Glutamatergic neuron (in vitro differentiated cells): ENCODE data around the gene ABI3BP. TPM values are rescaled to one million over a fixed set of nuclear protein-coding genes. Genes with fewer than 3 reads are reported as not detected.

Source experiments
- DNase-seq: peaks from one replicate; pipeline ENCODE4 v3.0.0; 2022
- H3K27ac Mint-ChIP-seq: one replicate; pipeline ENCODE4 v1.8.0; 2020; ENCODE audit warnings: mild to moderate bottlenecking, mixed read lengths, inconsistent platforms; ENCODE audit not compliant: unreplicated experiment
- H3K27me3 Mint-ChIP-seq: one replicate; pipeline ENCODE4 v1.8.0; 2020; ENCODE audit warnings: mild to moderate bottlenecking, moderate library complexity, mixed read lengths, inconsistent platforms; ENCODE audit not compliant: unreplicated experiment
- H3K36me3 Mint-ChIP-seq: one replicate; pipeline ENCODE4 v1.8.0; 2020; ENCODE audit warnings: mild to moderate bottlenecking, mixed read lengths, inconsistent platforms; ENCODE audit not compliant: unreplicated experiment
- H3K4me1 Mint-ChIP-seq: one replicate; pipeline ENCODE4 v1.8.0; 2020; ENCODE audit warnings: mild to moderate bottlenecking, low read depth, mixed read lengths, inconsistent platforms; ENCODE audit not compliant: unreplicated experiment
- H3K4me3 Mint-ChIP-seq: one replicate; pipeline ENCODE4 v1.8.0; 2020; ENCODE audit warnings: mild to moderate bottlenecking, mixed read lengths, inconsistent platforms; ENCODE audit not compliant: unreplicated experiment
- H3K9me3 Mint-ChIP-seq: one replicate; pipeline ENCODE4 v1.8.0; 2020; ENCODE audit warnings: mild to moderate bottlenecking, moderate library complexity, mixed read lengths, inconsistent platforms; ENCODE audit not compliant: unreplicated experiment
- total RNA-seq: library from RNA; stranded (reverse); fragmentation: NEBNext Ultra II Directional; extraction: Animal tissue kit (Norgen Biotek cat#: 25700); gene quantifications from one replicate; pipeline ENCODE4 v1.2.1, GENCODE V29; 2021; ENCODE audit not compliant: unreplicated experiment
- TF ChIP-seq, protein P1 (sequence below): fragments of 200-600 bp; sonication (generic); IDR thresholded peaks from one replicate; pipeline ENCODE4 v1.5.0; 2021; ENCODE audit not compliant: partially characterized antibody, unreplicated experiment

Gene ABI3BP
- total RNA-seq, 1 donor from 2014 or later: not detected

DNA sequence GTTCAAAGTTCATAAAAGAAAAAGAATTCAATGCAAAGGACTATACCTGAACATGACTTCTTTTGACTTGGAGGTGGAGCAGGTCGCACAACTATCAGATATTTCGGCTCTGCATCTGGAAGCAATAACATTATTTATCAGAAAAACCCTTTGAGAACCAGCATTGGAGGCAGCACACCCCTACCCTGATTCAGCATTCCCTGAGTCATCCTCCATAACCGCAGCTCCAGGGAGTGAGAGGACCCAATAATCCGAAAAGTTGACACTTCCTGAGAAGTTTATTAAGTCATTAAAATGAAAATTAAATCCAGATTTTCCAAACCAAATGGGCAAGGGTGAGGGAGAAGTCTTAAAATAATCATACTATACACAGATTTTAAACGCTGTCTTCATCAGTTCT lies 90.6 kb downstream of the ABI3BP start:
- H3K36me3 Mint-ChIP-seq: no peaks in the 10 kb centered on the region
- no peaks in the 10 kb centered on the region for H3K27me3 Mint-ChIP-seq
- TF ChIP-seq, protein P1, sequence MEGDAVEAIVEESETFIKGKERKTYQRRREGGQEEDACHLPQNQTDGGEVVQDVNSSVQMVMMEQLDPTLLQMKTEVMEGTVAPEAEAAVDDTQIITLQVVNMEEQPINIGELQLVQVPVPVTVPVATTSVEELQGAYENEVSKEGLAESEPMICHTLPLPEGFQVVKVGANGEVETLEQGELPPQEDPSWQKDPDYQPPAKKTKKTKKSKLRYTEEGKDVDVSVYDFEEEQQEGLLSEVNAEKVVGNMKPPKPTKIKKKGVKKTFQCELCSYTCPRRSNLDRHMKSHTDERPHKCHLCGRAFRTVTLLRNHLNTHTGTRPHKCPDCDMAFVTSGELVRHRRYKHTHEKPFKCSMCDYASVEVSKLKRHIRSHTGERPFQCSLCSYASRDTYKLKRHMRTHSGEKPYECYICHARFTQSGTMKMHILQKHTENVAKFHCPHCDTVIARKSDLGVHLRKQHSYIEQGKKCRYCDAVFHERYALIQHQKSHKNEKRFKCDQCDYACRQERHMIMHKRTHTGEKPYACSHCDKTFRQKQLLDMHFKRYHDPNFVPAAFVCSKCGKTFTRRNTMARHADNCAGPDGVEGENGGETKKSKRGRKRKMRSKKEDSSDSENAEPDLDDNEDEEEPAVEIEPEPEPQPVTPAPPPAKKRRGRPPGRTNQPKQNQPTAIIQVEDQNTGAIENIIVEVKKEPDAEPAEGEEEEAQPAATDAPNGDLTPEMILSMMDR: no peak
- DNase-seq: no peak
- no peaks in the 10 kb centered on the region for H3K9me3 Mint-ChIP-seq
- H3K4me3 Mint-ChIP-seq: no peak overlapping the region
- no peaks in the 10 kb centered on the region for H3K4me1 Mint-ChIP-seq
- H3K27ac Mint-ChIP-seq: no peak overlapping the region

DNA sequence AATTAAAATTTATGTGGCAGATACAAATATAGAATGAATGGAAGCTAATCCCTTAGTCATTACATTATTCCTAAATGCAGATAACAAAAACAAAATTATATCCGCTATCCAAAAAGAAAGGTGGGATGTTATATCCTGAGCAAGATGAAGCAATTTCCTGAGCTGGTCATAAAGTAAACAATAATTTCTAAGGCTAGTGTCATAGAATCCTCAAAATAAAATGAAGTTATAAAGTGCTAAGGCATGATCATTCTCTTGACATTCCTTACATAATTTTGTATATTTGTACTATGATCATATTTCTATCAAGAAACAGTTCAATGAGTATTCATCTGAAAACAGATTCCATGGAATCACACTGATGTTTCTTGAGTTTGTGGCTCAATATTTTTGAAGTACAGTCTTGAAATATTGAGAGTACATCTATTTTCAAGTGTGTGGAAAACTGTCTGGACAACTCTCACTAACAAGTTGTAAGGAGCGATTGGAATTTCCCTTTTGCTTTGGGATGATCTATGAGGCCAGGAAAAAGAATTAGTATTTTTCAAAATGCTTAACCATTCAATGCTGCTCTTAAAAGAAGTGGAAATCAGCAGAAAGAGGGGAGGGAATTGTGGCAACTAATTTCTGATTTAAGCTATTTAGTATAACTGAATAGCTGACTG lies 92.4 kb downstream of the ABI3BP start:
- no peaks in the 10 kb centered on the region for H3K4me1 Mint-ChIP-seq
- H3K27ac Mint-ChIP-seq: no peak overlapping the region
- DNase-seq: no peak
- no peaks in the 10 kb centered on the region for H3K27me3 Mint-ChIP-seq
- TF ChIP-seq, protein P1: no peak
- no peaks in the 10 kb centered on the region for H3K9me3 Mint-ChIP-seq
- no peaks in the 10 kb centered on the region for H3K36me3 Mint-ChIP-seq
- H3K4me3 Mint-ChIP-seq: no peak overlapping the region

DNA sequence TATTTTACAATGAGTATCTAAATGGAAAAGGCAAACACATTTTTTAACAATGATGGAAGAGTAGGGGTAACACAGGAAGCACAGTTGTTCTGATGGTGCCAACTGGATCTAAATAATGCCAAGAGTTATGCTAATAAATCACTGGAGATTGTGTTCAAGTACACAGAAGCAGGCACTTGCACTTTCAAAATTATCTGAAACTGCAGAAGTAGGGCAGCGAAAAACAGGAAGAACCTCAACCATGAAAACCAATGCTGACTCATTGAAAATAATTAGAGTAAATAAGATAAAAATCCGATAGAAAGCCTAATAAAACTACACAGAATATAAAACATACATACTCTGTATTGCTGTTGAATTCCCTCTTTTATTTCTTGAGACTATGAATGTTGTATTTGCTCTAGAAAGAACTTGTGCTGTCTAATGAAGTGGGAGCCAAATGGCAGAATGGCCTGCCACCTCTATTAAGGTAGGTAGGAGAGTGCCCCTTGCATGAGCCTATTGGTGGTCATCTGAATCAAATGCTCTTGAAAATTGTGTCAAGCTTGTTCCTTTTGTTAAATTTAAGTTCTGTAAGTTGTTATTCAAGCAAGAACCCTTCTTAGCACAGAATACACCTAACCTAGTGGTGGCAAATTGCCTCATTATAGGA lies 93.7 kb downstream of the ABI3BP start:
- TF ChIP-seq, protein P1: no peak
- H3K36me3 Mint-ChIP-seq: no peaks in the 10 kb centered on the region
- no peak overlapping the region for H3K4me3 Mint-ChIP-seq
- no peaks in the 10 kb centered on the region for H3K4me1 Mint-ChIP-seq
- no peak overlapping the region for H3K27ac Mint-ChIP-seq
- no peaks in the 10 kb centered on the region for H3K9me3 Mint-ChIP-seq
- H3K27me3 Mint-ChIP-seq: no peaks in the 10 kb centered on the region
- DNase-seq: no peak

DNA sequence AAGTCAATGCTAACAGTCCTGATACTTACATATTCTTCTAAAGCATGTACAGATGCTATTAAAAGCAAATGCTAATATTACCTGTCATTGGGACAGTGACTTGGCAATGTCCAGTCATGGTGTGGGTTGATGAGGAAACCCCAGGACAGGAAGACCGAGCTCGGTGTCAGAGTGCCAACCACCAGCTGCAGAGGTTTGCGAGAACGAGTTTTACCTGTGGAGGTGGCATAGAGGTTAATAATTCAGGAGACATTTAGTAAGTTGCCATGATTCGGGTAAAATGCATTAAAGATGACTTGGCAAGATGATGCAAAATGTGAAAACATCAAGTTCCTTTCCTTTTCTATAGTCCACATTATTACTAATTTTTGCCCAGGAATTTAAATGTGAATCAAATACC lies 94.5 kb downstream of the ABI3BP start:
- no peaks in the 10 kb centered on the region for H3K4me1 Mint-ChIP-seq
- H3K27ac Mint-ChIP-seq: no peak overlapping the region
- DNase-seq: no peak
- H3K36me3 Mint-ChIP-seq: no peaks in the 10 kb centered on the region
- no peaks in the 10 kb centered on the region for H3K27me3 Mint-ChIP-seq
- no peaks in the 10 kb centered on the region for H3K9me3 Mint-ChIP-seq
- TF ChIP-seq, protein P1: no peak
- H3K4me3 Mint-ChIP-seq: no peak overlapping the region

DNA sequence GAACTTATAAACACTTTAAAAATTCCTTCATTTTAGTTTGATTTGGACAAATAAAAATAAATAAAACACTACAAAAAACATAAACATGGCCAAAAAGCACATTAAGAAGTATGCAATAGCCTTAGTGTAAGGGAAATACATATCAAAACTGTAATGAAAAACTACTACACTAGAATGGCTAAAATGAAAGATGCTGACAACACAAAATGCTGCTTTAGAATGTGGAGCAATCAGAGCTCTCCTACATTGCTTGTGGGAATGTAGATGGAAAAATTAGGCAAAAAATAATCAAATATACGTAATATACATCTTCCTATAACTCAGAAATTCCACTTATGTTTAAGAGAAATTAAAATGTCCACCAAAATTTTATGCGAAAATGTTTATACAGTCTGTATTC lies 96.2 kb downstream of the ABI3BP start:
- H3K36me3 Mint-ChIP-seq: no peaks in the 10 kb centered on the region

More for the DNA sequence above, 96.2 kb downstream of the ABI3BP start:
- no peaks in the 10 kb centered on the region for H3K4me1 Mint-ChIP-seq
- TF ChIP-seq, protein P1: no peak
- no peak for DNase-seq
- no peak overlapping the region for H3K27ac Mint-ChIP-seq
- no peaks in the 10 kb centered on the region for H3K9me3 Mint-ChIP-seq
- no peaks in the 10 kb centered on the region for H3K27me3 Mint-ChIP-seq
- no peak overlapping the region for H3K4me3 Mint-ChIP-seq
